NCI-H2227 (cell line): ENCODE data around the gene BRSK2.

Source experiments
- DNase-seq: peaks from one replicate; lab custom pipeline; 2025; ENCODE audit not compliant: unreplicated experiment; lab: John Stamatoyannopoulos, UW

Gene BRSK2

DNA sequence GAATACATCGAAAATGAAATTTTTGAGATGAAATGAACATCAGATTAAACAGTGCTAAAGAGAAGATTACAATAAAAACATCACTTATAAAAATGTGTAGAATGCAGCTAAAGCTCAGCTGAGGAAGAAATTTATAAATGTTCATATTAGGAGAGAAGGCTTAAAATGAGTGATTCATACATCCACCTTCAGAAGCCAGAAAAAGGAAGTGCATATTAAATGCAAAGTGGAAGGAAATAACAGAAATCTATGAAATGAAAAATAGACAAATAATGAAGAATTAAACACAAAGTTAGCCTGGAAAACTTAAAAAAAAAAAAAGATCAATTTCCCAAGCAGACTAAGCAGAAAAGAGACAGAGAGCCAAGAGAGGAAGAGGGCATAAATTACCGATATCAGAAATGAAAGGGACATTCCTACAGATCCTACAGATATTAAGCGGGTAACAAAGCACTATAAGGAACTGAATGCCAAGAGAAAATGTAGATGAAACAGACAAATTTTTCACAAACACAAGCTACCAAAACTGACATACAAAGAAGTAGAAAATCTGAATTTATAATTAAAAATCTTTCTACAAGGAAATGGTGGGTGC, 104.0 kb downstream of the BRSK2 start:
- no peak for DNase-seq

- no peak for DNase-seq
Observed at GRCh38 chr11:1494650-1495049, 104.9 kb downstream of the BRSK2 start.

GRCh38 chr11:1496091-1496760, 106.5 kb downstream of the BRSK2 start:
- DNase-seq = no peak

GRCh38 chr11:1496761-1497095, 107.0 kb downstream of the BRSK2 start:
- DNase-seq = no peak

DNA sequence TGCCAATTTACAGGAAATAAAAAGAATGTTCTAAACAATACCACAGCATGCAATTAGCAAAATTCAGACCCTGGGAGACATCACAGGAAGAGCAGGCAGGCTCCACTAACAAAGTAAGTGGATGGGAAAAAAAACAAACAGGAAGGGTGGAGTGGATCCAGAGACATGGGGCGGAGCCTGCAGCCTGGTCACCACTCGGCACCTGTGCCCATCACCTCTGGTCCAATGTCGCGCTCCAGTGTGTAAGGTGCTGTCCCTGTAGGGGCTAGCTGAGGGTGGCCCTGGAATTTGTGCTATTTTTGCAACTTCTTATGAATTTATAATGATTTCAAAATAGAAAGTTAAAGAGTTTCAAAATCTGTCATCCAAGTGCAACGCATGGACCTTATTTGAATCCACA, 107.9 kb downstream of the BRSK2 start:
- DNase-seq = no peak

- no peak for DNase-seq
Observed at GRCh38 chr11:1498262-1498661, 108.5 kb downstream of the BRSK2 start.

DNA sequence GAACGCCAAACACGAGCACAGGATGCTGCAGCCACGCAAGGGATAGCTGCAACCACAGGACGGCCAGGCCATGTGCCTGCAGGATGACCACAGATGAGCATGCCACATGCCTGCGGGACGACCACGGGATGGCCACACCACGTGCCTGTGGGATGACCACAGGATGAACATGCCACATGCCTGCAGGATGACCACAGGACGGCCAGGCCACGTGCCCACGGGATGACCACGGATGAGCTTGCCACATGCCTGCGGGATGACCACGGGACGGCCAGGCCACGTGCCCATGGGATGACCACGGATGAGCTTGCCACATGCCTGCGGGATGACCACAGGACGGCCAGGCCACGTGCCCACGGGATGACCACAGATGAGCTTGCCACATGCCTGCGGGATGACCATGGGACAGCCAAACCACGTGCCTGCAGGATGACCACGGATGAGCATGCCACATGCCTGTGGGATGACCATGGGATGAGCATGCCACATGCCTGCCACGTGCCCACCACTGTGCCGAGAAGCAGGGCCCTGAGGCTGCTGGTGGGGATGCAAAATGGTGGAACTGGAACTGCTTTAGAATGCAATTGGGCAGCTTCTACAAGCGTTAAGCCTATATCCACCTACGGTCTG, 109.6 kb downstream of the BRSK2 start:
- no peak for DNase-seq

GRCh38 chr11:1499899-1500298, 110.2 kb downstream of the BRSK2 start:
- no peak for DNase-seq

DNA sequence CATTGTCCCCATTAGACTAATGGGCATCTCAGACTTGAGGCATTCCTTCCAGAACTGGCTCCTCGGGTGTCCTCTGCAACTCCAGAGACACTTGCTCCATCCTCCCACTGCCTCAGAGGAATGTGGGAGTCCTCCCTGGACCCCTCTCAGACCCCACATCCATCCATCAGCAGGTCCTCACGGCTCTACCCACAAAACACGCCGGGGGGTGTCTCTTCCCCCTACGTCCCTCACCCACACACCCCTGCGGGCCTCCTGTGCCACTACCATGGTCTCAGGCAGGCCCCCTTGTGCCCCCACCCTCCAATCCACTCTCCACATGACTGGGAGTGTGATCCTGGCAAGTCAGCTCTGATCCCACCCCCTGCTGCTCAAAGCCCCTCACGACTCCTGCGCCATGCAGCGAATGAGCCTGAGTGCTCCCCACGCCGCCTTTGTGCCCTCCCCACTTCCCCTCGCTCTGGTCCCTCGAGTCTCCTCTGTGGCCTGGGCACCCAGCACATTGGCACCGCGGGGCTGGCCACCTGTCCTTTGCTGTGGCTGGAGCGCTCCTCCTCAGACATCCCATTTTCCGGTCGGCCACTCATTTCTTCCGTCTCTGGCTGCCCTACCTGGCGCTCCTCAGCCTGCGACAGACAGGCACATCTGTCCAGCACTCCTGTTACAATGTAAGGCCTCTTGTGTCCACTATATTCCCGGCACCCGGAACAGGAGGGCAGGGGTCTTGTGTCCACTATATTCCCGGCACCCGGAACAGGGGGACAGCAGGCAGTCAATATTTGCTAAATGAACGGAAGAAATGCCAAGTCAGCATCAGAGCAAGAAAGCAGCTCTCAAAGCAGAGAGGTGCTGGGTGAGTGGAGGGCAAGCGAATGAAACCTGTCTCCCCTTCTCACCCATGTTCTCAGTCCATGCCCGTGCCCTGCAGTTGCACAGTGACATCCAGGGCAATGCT, 111.0 kb downstream of the BRSK2 start:
- DNase-seq = no peak

DNA sequence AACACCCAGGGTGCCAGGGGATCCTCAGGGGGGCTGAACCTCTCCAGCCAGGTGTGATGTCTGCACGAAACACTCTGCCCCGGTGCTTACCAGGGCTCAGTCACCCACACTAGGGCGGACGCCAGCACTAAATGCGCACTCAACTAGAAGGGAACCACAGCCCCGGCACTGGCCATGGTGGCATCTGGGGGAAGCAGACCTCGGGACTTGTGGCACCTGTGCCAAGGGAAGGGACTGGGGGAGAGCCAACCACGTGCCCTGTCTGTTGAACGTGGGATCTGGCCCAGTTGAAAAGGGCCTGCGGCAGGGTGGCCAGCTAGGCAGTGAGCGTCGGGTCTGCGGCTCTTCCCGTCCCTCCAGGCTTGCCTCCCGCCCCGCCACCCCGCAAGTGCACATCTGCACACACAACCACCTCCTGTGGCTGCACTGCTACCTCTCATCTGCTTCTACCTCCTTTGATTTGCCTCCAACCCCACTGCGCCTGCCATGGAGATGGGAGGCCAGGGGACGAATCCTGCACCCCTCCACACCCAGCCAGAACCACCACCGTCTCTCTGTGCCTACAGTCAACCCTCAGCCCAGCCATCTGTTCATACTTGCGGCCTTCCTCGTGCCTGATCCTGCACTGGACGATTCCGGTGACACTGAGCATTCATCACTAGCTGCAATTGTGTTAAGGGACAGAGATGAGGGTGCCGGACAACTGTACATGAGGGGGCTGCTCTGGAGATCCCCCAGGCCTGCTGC, 111.9 kb downstream of the BRSK2 start:
- DNase-seq = no peak

DNA sequence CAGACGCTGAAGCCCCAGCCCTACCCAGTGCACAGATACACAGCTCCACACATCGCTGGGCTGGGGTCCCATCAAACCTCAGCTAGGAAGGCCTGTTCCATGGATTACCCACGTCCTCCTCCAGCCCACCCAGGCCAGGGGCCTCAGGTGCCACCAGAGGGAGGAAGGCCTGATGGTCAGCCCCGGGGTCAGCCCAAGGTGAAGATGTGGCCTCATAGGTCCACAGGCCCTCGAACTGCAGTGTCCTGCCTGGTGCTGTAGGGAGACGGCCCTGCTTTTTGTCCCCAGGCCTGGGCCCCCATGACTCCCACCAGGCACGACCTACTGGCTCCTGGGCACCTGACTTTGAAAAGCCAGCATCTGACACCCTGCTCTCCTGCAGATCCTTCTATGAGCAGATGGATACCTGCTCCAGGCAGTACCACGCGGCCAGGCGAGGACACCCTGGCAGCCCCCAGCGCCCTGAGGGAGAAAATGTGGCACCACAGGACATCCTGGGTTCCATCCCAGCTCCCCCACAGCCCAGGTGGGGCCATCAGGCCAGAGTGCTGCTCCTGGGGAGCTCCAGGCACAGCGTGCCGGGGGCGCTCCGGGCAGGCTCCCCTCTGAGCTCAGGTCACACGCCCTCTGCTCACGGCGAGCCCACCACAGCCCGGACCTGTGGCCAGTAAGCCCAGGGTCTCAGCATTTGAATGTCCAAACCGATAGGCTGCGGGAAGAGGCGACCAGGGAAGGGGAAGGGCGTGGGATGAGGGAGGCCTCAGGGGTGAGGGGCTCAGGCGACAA, 112.6 kb downstream of the BRSK2 start:
- DNase-seq = no peak

- no peak for DNase-seq
Observed at GRCh38 chr11:1502954-1503707, 113.4 kb downstream of the BRSK2 start.

- DNase-seq = no peak
Observed at GRCh38 chr11:1503708-1504104, 114.0 kb downstream of the BRSK2 start.

GRCh38 chr11:1504138-1504537, 114.4 kb downstream of the BRSK2 start:
- no peak for DNase-seq

- DNase-seq = no peak
Observed at GRCh38 chr11:1504581-1505290, 115.0 kb downstream of the BRSK2 start.

DNA sequence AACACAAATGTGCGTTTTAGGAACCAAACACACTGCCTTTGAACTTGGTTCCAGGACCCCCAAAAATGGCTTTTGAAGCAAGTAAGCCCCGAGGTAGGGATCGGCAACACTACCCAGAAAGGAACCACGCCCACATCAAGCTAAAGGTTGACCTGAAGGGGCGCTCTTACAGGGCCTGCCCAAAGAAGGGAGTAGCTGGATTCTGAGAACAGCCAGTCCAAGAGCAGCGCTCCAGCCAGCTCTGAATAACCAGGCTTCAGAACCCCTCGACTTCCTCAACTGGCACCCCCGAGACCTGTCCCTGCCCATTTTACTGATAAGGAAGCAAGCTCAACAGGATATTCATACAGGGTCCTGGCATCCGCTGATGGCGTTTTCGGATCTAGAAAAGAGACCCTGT, 115.7 kb downstream of the BRSK2 start:
- no peak for DNase-seq

DNA sequence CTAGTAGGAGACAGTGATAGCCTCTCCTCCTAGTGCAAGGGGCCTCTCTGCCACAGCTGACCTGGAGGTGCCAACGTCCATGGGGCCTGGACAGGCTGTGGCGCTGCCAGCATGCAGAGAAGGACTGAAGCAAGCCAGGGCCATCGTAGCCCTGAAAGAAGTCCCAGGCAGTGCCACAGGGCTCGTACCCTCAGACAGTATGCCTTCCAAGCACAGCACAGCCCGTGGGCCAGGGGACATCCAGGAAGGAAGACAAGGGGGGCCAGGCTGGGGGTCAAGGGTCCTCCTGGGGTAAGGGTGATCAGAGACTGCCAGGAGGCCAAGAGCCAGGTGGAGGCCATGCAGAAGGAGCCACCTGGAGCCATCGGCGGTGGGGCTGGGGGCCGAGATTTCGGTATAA, 117.2 kb downstream of the BRSK2 start:
- no peak for DNase-seq

- DNase-seq = no peak
Observed at GRCh38 chr11:1507381-1508140, 117.8 kb downstream of the BRSK2 start.
